HG02938 (cell line): ENCODE measurements around the gene NDUFAF8.

Experiments
- ATAC-seq: cut with Tn5 transposase; IDR thresholded peaks from one replicate; pipeline ENCODE4 v1.9.1; 2021; ENCODE audit warnings: mild to moderate bottlenecking, moderate library complexity; ENCODE audit not compliant: unreplicated experiment

The NDUFAF8 gene

GRCh38 chr17:81237591-81238489 lies 1.3 kb upstream of the NDUFAF8 start:
- no peak for ATAC-seq

DNA sequence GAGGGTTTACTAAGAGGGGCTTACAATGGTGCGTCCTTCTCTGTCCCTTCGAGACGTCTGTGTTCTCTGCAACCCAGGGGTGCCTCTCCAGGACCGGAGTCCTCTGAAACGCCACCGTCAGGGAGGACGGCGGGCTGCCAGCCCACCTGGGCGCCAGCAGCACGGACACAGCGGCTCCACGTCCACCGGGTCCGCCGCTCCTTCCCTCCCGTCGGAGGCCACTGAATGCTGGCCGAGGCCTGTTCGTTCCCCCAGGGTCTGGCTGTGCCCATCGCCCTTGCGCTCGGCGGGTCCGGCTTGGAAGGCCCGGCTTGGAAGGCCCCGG lies 666 bp upstream of the NDUFAF8 start:
- no peak for ATAC-seq

DNA sequence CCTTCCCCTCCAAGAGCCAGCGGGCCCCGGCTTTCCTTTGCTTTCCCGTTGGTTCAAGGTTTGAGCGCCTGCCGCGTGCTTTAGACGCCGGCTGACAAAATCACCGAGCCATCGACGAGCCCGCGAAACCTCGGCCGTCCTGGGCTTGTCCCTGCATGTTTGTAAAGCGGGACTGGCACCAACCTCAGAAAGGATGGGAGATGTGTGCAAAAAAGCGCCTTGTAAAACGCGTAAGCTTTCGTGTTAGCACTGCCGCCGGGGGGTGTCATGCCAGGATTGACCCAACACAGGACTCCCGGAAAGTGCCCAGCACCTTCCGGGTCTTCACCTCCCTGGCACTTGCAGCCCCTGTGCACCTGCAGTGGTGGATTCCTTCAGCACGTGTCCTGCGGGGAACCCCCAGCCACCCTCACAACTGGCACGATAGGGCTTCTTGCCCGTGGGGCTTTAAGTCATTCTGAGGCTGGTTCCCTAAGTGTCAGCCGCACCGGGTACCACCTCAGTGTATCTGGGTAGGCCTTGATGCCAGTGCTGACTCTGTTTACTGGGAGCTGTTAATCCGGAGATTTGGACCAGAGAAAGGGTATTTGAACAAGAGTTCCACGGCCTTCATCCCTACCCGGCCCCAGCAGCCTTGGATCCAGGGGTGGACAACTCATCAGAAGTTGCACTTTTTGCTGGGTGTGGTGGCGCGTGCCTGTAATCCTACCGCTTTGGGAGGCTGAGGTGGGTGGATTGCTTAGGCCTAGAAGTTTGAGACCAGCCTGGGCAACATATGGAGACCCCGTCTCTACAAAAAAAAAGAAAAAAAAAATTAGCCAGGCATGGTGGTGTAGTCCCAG lies 817 bp downstream of the NDUFAF8 start:
- ATAC-seq, result no peak

GRCh38 chr17:81240761-81241160 lies 1.6 kb downstream of the NDUFAF8 start:
- ATAC-seq, result no peak

DNA sequence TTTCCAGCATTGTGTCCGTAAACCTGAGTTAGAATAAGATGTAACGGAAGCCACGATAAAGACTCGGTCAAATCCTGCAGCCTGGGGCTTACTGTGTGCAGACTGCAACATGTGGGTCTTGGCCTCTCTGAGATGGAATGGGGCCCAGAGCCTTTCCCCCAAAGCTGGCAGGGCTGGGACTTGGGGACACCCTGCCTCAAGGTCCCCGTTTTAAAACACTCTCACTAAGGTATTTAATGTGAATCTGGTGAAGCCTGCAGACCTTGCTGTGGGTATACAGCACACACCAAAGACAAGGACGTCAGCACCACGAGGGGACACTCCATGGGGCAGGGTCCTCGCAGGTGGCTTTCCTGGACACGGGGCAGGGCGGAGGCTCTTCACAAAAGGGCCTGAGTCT lies 2.1 kb downstream of the NDUFAF8 start:
- no peak for ATAC-seq

- ATAC-seq, result no peak
Measured at GRCh38 chr17:81241648-81242420, 2.7 kb downstream of the NDUFAF8 start.

- no peak for ATAC-seq
Measured at GRCh38 chr17:81242421-81243332, 3.6 kb downstream of the NDUFAF8 start.

- no peak for ATAC-seq
Measured at GRCh38 chr17:81243333-81243664, 4.2 kb downstream of the NDUFAF8 start.

- no peak for ATAC-seq
Measured at GRCh38 chr17:81244358-81245023, 5.4 kb downstream of the NDUFAF8 start.

DNA sequence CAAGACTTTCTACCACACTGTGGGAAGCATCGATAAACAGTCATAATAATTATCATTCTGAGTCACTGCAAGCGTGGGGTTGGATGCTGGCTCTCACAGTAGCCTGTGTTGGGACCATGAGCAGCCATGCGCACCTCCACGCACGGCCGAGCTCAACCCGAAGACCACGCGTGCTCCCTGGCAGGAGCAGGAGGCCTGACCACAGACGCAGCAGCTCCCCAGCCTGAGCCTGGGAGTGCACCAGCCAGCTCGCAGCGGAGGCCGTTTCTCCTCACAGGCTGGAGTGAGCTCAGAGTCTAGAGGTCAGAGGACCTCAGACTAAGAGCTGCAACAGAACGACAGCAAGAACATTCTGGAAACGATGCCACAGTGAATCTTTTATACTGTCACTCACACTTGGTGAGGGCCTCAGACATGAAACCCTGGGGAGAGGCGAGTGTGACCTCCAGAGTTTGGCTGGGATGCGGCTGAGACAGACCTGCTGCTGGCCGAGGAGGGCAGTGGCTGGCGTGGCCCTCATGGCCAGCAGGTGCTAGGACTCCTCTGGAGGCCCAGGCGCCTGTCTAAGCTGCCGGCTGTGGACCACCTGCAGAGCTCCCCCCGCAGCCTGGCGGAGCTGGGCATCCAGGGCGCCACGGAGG lies 6.0 kb downstream of the NDUFAF8 start:
- ATAC-seq, result no peak

- no peak for ATAC-seq
Measured at GRCh38 chr17:81245665-81246342, 6.7 kb downstream of the NDUFAF8 start.

GRCh38 chr17:81246343-81246670 lies 7.2 kb downstream of the NDUFAF8 start:
- ATAC-seq, result no peak

- ATAC-seq, result no peak
Measured at GRCh38 chr17:81246679-81247338, 7.7 kb downstream of the NDUFAF8 start.

- no peak for ATAC-seq
Measured at GRCh38 chr17:81247339-81247990, 8.3 kb downstream of the NDUFAF8 start.

DNA sequence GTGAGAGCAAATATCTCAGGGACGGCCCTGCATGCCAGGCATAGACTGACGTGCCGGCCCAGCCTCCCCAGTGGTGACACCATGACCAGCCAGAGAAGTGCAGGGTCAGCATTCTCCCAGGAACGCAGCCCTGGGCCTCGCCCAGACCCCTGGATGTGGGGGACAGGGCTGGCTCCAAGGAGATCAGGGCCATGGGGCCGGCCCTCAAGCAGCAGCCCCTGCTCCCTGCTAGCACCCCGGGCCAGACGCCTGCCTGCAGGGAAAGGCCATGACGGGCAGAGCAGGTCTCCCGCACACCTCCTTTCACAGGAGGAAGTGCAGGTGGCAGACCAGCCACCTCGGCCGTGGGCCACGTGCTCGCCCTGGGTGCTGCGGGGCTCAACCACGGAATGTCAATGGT lies 9.5 kb downstream of the NDUFAF8 start:
- ATAC-seq, result no peak

DNA sequence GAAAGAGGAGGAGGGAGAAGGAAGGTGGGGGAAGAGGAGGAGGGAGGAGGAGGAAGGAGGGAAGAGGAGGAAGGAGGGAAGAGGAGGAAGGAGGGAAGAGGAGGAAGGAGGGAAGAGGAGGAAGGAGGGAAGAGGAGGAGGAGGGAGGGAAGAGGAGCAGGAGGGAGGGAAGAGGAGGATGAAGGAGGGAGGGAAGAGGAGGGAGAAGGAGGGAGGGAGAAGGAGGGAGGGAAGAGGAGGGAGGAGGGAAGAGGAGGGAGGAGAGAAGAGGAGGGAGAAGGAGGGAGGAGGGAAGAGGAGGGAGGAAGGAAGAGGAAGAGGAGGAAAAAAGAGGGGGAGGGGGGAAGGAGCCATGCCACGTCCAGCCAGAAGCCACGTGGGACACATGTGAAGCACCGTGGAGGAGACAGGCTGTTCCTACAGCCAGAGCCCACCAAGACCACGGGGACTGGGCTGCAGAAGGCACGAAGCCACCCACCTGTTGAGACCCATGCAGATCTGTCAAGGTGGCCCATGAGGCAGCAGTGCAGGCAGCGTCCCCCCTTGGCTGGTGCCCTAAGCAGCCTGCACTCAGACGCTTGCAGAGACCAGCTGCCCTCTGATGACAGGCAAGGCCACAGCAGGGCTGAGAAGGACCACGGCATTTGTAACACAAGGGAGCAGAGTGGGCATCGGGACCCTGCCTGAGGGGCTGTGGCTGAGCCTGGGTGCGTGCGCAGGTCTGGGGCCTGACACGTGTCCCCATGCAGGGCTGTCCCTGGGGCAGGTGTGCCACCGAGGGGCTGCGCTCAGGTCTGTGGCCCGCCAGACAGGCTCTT lies 10.3 kb downstream of the NDUFAF8 start:
- no peak for ATAC-seq
